B cell (primary cell): ENCODE measurements around the gene FGF11. TPM values are rescaled to one million over a fixed set of nuclear protein-coding genes. Genes with fewer than 3 reads are reported as not detected.

Experiments used
- ATAC-seq: fragments of 200-7000 bp; cut with Tn5 transposase; one replicate; pipeline ENCODE4 v1.10.0; 2021; ENCODE audit warnings: low read depth, mild to moderate bottlenecking, moderate number of reproducible peaks, moderate library complexity
- CTCF ChIA-PET: fragments of 350-600 bp; sonication (Branson Sonifier 250); formaldehyde crosslinking; loops from one replicate; lab custom pipeline; 2021; ENCODE audit warnings: antibody characterized with exemption, inconsistent platforms; lab: Charles Lee
- POLR2A ChIA-PET: fragments of 350-600 bp; sonication (Branson Sonifier 250); formaldehyde crosslinking; loops from one replicate; lab custom pipeline; 2021; ENCODE audit warnings: antibody characterized with exemption; lab: Charles Lee
- DNase-seq: peaks from one replicate; pipeline ENCODE4 v3.0.0; 2013
- H2AFZ ChIP-seq: 2 replicates; pipeline ENCODE4 v1.6.1; 2012; ENCODE audit warnings: mild to moderate bottlenecking, low read depth, low read length; ENCODE audit not compliant: insufficient read depth, poor library complexity, severe bottlenecking
- H3K27ac ChIP-seq, 2 donors: 1 replicate in 1 of 2; 2 replicates in 1 of 2; pipeline ENCODE4 v1.5.1; 2012 to 2013; ENCODE audit warnings: low read length in 2 of 2, mild to moderate bottlenecking in 2 of 2, moderate library complexity in 1 of 2
- H3K27me3 ChIP-seq, 4 experiments: fragments of 200-600 bp in 1 of 4; sonication (generic) in 1 of 4; replicated peaks in 1 of 4; 1 replicate in 2 of 4; 2 replicates in 2 of 4; pipeline versions ENCODE4 v1.6.1 to v1.7.0; 2013 to 2016; ENCODE audit warnings: low read length in 3 of 4, mild to moderate bottlenecking in 2 of 4, mixed read lengths in 1 of 4, moderate library complexity in 1 of 4; ENCODE audit not compliant: insufficient read depth in 4 of 4, control insufficient read depth in 3 of 4; ENCODE audit errors: control extremely low read depth in 1 of 4
- H3K36me3 ChIP-seq, 2 experiments: replicated peaks in 1 of 2; 1 replicate in 1 of 2; 2 replicates in 1 of 2; pipeline versions ENCODE4 v1.6.1 to v1.7.1; 2013; ENCODE audit warnings: low read length in 1 of 2; ENCODE audit not compliant: insufficient read depth in 2 of 2, control insufficient read depth in 1 of 2; ENCODE audit errors: control extremely low read depth in 1 of 2, extremely low read depth in 1 of 2
- H3K4me1 ChIP-seq, 2 donors: fragments of 200-600 bp in 1 of 2; sonication (generic) in 1 of 2; 1 replicate in 1 of 2; 2 replicates in 1 of 2; pipeline versions ENCODE4 v1.5.1 to v1.6.1; 2013 to 2017; ENCODE audit warnings: low read length in 2 of 2; ENCODE audit not compliant: control insufficient read depth in 2 of 2, insufficient read depth in 2 of 2
- H3K4me2 ChIP-seq: replicated peaks from 2 replicates; pipeline ENCODE3; 2012; ENCODE audit warnings: mild to moderate bottlenecking, low read depth, low read length; ENCODE audit not compliant: poor library complexity, severe bottlenecking
- H3K4me3 ChIP-seq, 5 experiments: fragments of 200-600 bp in 1 of 5; sonication (generic) in 1 of 5; 1 replicate in 3 of 5; 2 replicates in 2 of 5; pipeline versions ENCODE4 v1.5.1 to v1.7.0; 2011 to 2016; ENCODE audit warnings: low read length in 4 of 5, mild to moderate bottlenecking in 4 of 5, low read depth in 2 of 5, control low read depth in 1 of 5, moderate library complexity in 1 of 5; ENCODE audit not compliant: insufficient read depth in 1 of 5; ENCODE audit errors: control extremely low read depth in 1 of 5, extremely low read depth in 1 of 5
- H3K79me2 ChIP-seq: fragments of 200-600 bp; sonication (generic); one replicate; pipeline ENCODE4 v1.6.0; 2016; ENCODE audit warnings: low read length; ENCODE audit not compliant: control insufficient read depth, insufficient read depth
- H3K9ac ChIP-seq: fragments of 200-600 bp; sonication (generic); 2 replicates; pipeline ENCODE4 v1.6.1; 2017; ENCODE audit warnings: mild to moderate bottlenecking, low read length, moderate library complexity
- H3K9me3 ChIP-seq, 3 donors: one replicate each; pipeline versions ENCODE4 v1.6.1 to v1.7.1; 2013; ENCODE audit warnings: low read length in 2 of 3; ENCODE audit not compliant: control insufficient read depth in 2 of 3, insufficient read depth in 1 of 3; ENCODE audit errors: control extremely low read depth in 1 of 3
- H4K20me1 ChIP-seq: 2 replicates; pipeline ENCODE4 v1.6.0; 2012; ENCODE audit warnings: mild to moderate bottlenecking, low read length; ENCODE audit not compliant: insufficient read depth, control insufficient read depth, poor library complexity, severe bottlenecking
- H3K27ac Mint-ChIP-seq: one replicate; pipeline ENCODE4 v1.8.0; 2021; ENCODE audit warnings: mixed read lengths
- H3K27me3 Mint-ChIP-seq: one replicate; pipeline ENCODE4 v1.8.0; 2021; ENCODE audit warnings: mixed read lengths
- H3K4me1 Mint-ChIP-seq: one replicate; pipeline ENCODE4 v1.8.0; 2021; ENCODE audit warnings: mixed read lengths
- H3K4me3 Mint-ChIP-seq: one replicate; pipeline ENCODE4 v1.8.0; 2021; ENCODE audit warnings: mixed read lengths
- H3K9me3 Mint-ChIP-seq: one replicate; pipeline ENCODE4 v1.8.0; 2022; ENCODE audit warnings: mixed read lengths; ENCODE audit not compliant: insufficient read depth
- EZH2 ChIP-seq: IDR thresholded peaks from 2 replicates; pipeline ENCODE4 v1.6.1; 2012; ENCODE audit warnings: borderline replicate concordance, low read depth, mild to moderate bottlenecking, moderate library complexity, low read length; ENCODE audit not compliant: insufficient read depth, poor library complexity, severe bottlenecking
- WGBS: methylation state at CpG from one replicate; pipeline ENCODE4 v1.1.5; 2013; ENCODE audit warnings: missing lambda C conversion rate; ENCODE audit not compliant: insufficient coverage; 5-methylcytosine and 5-hydroxymethylcytosine counted together
- intact Hi-C: fragments of 100-400 bp; cut with micrococcal nuclease; formaldehyde crosslinking; loops from one replicate; pipeline ENCODE4 v1.10.0; 2022
- polyA plus RNA-seq: library from polyadenylated mRNA; depleted of rRNA; stranded (reverse); fragments of >200 nt; gene quantifications from 2 replicates; pipeline ENCODE4 v1.2.3, GENCODE V29; 2012
- total RNA-seq, 2 donors: library from RNA; stranded (reverse); fragments of 120-200 nt in 1 of 2; gene quantifications; 1 replicate in 1 of 2; 2 replicates in 1 of 2; pipeline versions ENCODE4 v1.2.3 to v1.2.4, GENCODE V29; 2013 to 2022
- TF ChIP-seq, protein P1 (sequence below): fragments of 200-600 bp; IDR thresholded peaks from one replicate; pipeline ENCODE4 v1.8.0; 2022; ENCODE audit warnings: antibody characterized with exemption, mild to moderate bottlenecking

The FGF11 gene
- total and polyA plus RNA-seq, 2 donors (not counting 1 experiment from before 2014, with no cell fraction given) = 2.7 to 4.6 TPM

DNA sequence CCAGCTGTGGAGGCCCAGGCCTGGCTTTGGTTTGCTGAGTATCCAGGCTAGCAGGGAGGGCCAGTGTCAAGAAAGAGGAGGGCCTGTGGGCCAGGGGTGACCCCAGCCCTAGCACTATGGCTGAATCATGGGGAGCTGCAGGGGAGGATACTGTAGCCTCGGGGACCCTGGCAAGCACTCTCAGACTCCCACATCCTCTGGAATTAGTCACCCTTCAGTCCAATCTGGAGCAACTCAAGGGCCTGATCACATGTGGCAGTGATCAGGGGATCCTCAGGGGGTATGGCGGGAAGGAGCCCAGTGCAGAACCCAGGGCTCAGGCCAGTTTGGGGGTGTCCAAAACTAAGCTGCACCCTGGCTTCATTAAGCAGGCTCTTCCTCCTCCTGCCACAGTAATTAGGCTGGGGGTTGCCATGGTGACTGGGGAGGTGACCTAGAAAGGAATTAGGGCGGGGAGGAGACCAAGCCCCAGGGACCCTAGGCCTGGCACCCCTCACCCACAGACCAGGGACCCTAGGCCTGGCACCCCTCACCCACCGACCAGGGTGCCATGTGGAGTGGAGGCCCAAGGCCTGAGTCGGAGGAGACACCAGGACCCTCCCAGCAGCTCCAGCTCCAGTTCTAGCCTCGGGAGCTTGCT lies 25.8 kb upstream of the FGF11 start:
- 80% methylated on average over 4 of the region's 6 CpGs for WGBS
- Histone ChIP-seq H2AFZ (no peak overlapping the region), H3K4me2 (no peak overlapping the region), H3K36me3 (no peaks in the 10 kb centered on the region), H3K9me3 (no peaks in the 10 kb centered on the region), H3K27me3 (peaks cover 0 to 13% (median 0%) of the 10 kb centered on the region in 4 experiments), H4K20me1 (no peaks in the 10 kb centered on the region), H3K4me3 (no peak overlapping the region), H3K27ac (no peak overlapping the region), H3K4me1 (peaks cover 0 to 4% of the 10 kb centered on the region in 2 donors), H3K9ac (no peak overlapping the region), H3K79me2 (no peaks in the 10 kb centered on the region)
- CTCF ChIA-PET = no interaction called here
- POLR2A ChIA-PET = interaction anchor here (0.7 kb wide), 2 partner anchors 10 kb away, joined by 3 read pairs; no protein-coding TSS in a partner anchor
- peaks cover 22% of the 10 kb centered on the region for H3K27me3 Mint-ChIP-seq
- DNase-seq (no peak), ATAC-seq (no peak)
- H3K27ac Mint-ChIP-seq = no peak overlapping the region
- no peaks in the 10 kb centered on the region for H3K9me3 Mint-ChIP-seq
- no peak overlapping the region for H3K4me3 Mint-ChIP-seq
- H3K4me1 Mint-ChIP-seq = peaks cover 2% of the 10 kb centered on the region
- intact Hi-C loops = no loop called here
- TF ChIP-seq, protein P1, sequence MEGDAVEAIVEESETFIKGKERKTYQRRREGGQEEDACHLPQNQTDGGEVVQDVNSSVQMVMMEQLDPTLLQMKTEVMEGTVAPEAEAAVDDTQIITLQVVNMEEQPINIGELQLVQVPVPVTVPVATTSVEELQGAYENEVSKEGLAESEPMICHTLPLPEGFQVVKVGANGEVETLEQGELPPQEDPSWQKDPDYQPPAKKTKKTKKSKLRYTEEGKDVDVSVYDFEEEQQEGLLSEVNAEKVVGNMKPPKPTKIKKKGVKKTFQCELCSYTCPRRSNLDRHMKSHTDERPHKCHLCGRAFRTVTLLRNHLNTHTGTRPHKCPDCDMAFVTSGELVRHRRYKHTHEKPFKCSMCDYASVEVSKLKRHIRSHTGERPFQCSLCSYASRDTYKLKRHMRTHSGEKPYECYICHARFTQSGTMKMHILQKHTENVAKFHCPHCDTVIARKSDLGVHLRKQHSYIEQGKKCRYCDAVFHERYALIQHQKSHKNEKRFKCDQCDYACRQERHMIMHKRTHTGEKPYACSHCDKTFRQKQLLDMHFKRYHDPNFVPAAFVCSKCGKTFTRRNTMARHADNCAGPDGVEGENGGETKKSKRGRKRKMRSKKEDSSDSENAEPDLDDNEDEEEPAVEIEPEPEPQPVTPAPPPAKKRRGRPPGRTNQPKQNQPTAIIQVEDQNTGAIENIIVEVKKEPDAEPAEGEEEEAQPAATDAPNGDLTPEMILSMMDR = no peak
- TF ChIP-seq EZH2 = no peak

DNA sequence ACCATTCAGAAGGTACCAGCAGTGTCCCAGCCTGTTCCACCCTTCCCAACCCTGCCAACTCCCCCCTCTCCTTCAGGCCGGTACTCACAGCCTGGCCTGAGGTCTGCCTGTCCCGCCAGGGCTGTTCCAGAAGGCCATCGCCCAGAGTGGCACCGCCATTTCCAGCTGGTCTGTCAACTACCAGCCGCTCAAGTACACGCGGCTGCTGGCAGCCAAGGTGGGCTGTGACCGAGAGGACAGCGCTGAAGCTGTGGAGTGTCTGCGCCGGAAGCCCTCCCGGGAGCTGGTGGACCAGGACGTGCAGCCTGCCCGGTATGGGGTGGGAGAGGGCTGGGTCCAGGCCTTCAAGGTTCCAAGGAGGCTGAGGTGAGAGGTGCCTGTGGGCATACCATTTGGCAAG lies 24.5 kb upstream of the FGF11 start:
- no peaks in the 10 kb centered on the region for H3K36me3 ChIP-seq
- intact Hi-C loops = no loop called here
- no peak overlapping the region for H3K4me3 ChIP-seq
- no peak overlapping the region for H3K4me3 Mint-ChIP-seq
- ChIA-PET CTCF (no interaction called here), POLR2A (no interaction called here)
- H3K79me2 ChIP-seq = no peaks in the 10 kb centered on the region
- DNase-seq (no peak), ATAC-seq (no peak)
- no peaks in the 10 kb centered on the region for H3K9me3 Mint-ChIP-seq
- no peaks in the 10 kb centered on the region for H3K4me1 Mint-ChIP-seq
- no peak overlapping the region for H2AFZ ChIP-seq
- H3K27ac ChIP-seq = no peak overlapping the region
- no peak overlapping the region for H3K4me2 ChIP-seq
- peaks cover 0 to 2% (median 0%) of the 10 kb centered on the region in 4 experiments for H3K27me3 ChIP-seq
- no peaks in the 10 kb centered on the region for H3K9me3 ChIP-seq
- H3K9ac ChIP-seq = no peak overlapping the region
- peaks cover 17% of the 10 kb centered on the region for H3K27me3 Mint-ChIP-seq
- H4K20me1 ChIP-seq = no peaks in the 10 kb centered on the region
- TF ChIP-seq, protein P1 = no peak
- TF ChIP-seq EZH2 = no peak
- WGBS = 90% methylated on average over 14 of the region's 14 CpGs
- H3K4me1 ChIP-seq = no peaks in the 10 kb centered on the region
- H3K27ac Mint-ChIP-seq = no peak overlapping the region
